Keratinocyte (primary cell): ENCODE data around the gene LITAFD. TPM values are rescaled to one million over a fixed set of nuclear protein-coding genes. Genes with fewer than 3 reads are reported as not detected.

Source experiments
- DNase-seq: peaks from one replicate; pipeline ENCODE4 v3.0.0-alpha.2; 2011; ENCODE audit warnings: low read depth, missing footprints, low spot score
- FAIRE-seq: peaks from 2 replicates; lab custom pipeline; 2011; peaks lifted over from hg19 to GRCh38; lab: Jason Lieb, UNC
- H2AFZ ChIP-seq: 2 replicates; pipeline ENCODE4 v1.6.0; 2012; ENCODE audit warnings: low read length, control low read depth, inconsistent platforms; ENCODE audit not compliant: control insufficient read depth
- H3K27ac ChIP-seq: 2 replicates; pipeline ENCODE4 v1.5.1; 2011; ENCODE audit warnings: low read length; ENCODE audit not compliant: control insufficient read depth, insufficient read depth
- H3K27me3 ChIP-seq: 3 replicates; pipeline ENCODE4 v1.6.0; 2011; ENCODE audit warnings: low read length; ENCODE audit not compliant: control insufficient read depth, insufficient read depth; ENCODE audit errors: extremely low read depth
- H3K36me3 ChIP-seq, 2 experiments: 2 replicates in 1 of 2; 3 replicates in 1 of 2; pipeline ENCODE4 v1.5.1; 2011; ENCODE audit warnings: low read length in 2 of 2, mild to moderate bottlenecking in 1 of 2; ENCODE audit not compliant: control insufficient read depth in 2 of 2, insufficient read depth in 2 of 2; ENCODE audit errors: extremely low read depth in 1 of 2
- H3K4me1 ChIP-seq: 3 replicates; pipeline ENCODE4 v1.5.1; 2011; ENCODE audit warnings: low read length; ENCODE audit not compliant: control insufficient read depth, insufficient read depth; ENCODE audit errors: extremely low read depth
- H3K4me2 ChIP-seq: 3 replicates; pipeline ENCODE4 v1.6.0; 2011; ENCODE audit warnings: low read depth, low read length; ENCODE audit not compliant: control insufficient read depth, insufficient read depth; ENCODE audit errors: extremely low read depth
- H3K4me3 ChIP-seq, 3 experiments: fragments of 200-600 bp in 1 of 3; sonication (generic) in 1 of 3; 2 replicates in 2 of 3; 3 replicates in 1 of 3; pipeline ENCODE4 v1.5.1; 2011 to 2016; ENCODE audit warnings: low read length in 3 of 3, mild to moderate bottlenecking in 3 of 3, control low read depth in 2 of 3, inconsistent platforms in 1 of 3, low read depth in 1 of 3, mixed read lengths in 1 of 3, mixed run types in 1 of 3, moderate library complexity in 1 of 3; ENCODE audit not compliant: control insufficient read depth in 2 of 3, insufficient read depth in 2 of 3; ENCODE audit errors: extremely low read depth in 1 of 3
- H3K79me2 ChIP-seq: 2 replicates; pipeline ENCODE4 v1.6.0; 2012; ENCODE audit warnings: low read length; ENCODE audit not compliant: control insufficient read depth, insufficient read depth
- H3K9ac ChIP-seq: 3 replicates; pipeline ENCODE4 v1.6.0; 2011; ENCODE audit warnings: low read length; ENCODE audit not compliant: control insufficient read depth, insufficient read depth; ENCODE audit errors: extremely low read depth
- H3K9me1 ChIP-seq: 3 replicates; pipeline ENCODE4 v1.6.0; 2011; ENCODE audit warnings: low read length; ENCODE audit not compliant: control insufficient read depth, insufficient read depth; ENCODE audit errors: extremely low read depth
- H3K9me3 ChIP-seq: 2 replicates; pipeline ENCODE4 v1.5.1; 2012; ENCODE audit warnings: low read depth, low read length; ENCODE audit not compliant: control insufficient read depth
- H4K20me1 ChIP-seq: 3 replicates; pipeline ENCODE4 v1.6.0; 2011; ENCODE audit warnings: low read length; ENCODE audit not compliant: control insufficient read depth, insufficient read depth; ENCODE audit errors: extremely low read depth
- EZH2 ChIP-seq: IDR thresholded peaks from one replicate; pipeline ENCODE4 v1.6.1; 2012; ENCODE audit warnings: inconsistent platforms, mild to moderate bottlenecking, low read length, moderate library complexity
- dilution Hi-C: fragments of 300-500 bp; cut with MboI; formaldehyde crosslinking; loops from one replicate; pipeline ENCODE4 v1.7.0; 2020; ENCODE audit warnings: low sequenced_read_pairs; ENCODE audit not compliant: extremely low pct_ligation_motif_present
- polyA plus RNA-seq, 5 experiments: library from polyadenylated mRNA; depleted of rRNA in 3 of 5; stranded (reverse) in 3 of 5; stranded (forward) in 1 of 5; unstranded in 1 of 5; fragments of >200 nt; gene quantifications; 1 replicate in 1 of 5; 2 replicates in 3 of 5; 3 replicates in 1 of 5; pipeline versions ENCODE4 v1.2.1 to v1.2.3, GENCODE V29; 2011 to 2012; ENCODE audit warnings: missing spikeins in 2 of 5, low read depth in 1 of 5, low replicate concordance in 1 of 5
- TF ChIP-seq, protein P1 (sequence below), 3 experiments: IDR thresholded peaks in 1 of 3; conservative IDR thresholded peaks in 1 of 3; optimal IDR thresholded peaks in 1 of 3; 2 replicates in 2 of 3; 3 replicates in 1 of 3; pipeline versions ENCODE3 to v1.5.1; 2011; ENCODE audit warnings: low read length in 3 of 3, mild to moderate bottlenecking in 3 of 3, moderate library complexity in 2 of 3, control low read depth in 1 of 3, inconsistent platforms in 1 of 3; ENCODE audit not compliant: insufficient read depth in 2 of 3; ENCODE audit errors: extremely low read depth in 1 of 3

LITAFD gene
- polyA plus RNA-seq, 1 donor (not counting 4 experiments of a cell fraction or from before 2014, with no cell fraction given), result not detected

DNA sequence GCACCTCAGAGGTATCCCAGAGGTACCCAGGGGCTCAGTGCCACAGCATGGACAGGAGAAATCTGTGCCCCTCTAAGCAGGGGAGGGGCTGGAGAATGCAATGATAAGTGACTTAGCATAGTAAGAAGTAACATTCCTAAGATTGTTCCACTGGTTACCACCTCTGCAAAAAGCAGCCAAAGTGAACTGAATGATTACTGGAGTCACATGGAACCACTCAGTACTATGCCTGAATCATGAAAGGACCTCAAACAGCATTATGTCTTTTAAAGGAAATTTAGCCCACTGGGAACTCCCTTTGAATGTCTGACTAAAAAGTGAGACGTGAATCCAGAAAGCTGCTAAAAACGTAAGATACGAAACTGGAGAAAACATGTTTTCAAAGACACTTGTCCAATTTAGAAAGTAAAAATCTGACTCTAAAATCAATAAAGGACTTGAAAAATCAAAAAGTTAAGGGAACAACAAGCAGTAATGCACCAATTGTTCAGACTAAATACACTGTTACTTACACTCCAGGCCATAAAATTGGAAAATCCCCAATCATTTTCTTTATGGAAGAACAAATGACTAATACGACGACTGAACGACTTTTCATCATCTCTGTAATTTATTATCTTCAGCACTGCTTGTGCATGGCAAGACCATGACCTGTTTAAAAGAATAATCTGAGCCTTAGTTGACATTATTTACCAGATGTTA, 38.6 kb downstream of the LITAFD start:
- no peak overlapping the region for H3K27ac ChIP-seq
- no peaks in the 10 kb centered on the region for H3K27me3 ChIP-seq
- DNase-seq (no peak), FAIRE-seq (no peak)
- H3K9ac ChIP-seq, result no peak overlapping the region
- dilution Hi-C loops, result no loop called here
- H3K4me1 ChIP-seq, result no peaks in the 10 kb centered on the region
- no peak overlapping the region for H2AFZ ChIP-seq
- no peak overlapping the region for H3K4me3 ChIP-seq
- no peaks in the 10 kb centered on the region for H3K9me3 ChIP-seq
- H3K79me2 ChIP-seq, result peaks cover 46% of the 10 kb centered on the region
- peaks cover 29 to 53% of the 10 kb centered on the region in 2 experiments for H3K36me3 ChIP-seq
- H4K20me1 ChIP-seq, result peaks cover 13% of the 10 kb centered on the region
- no peak for TF ChIP-seq EZH2
- TF ChIP-seq, protein P1, sequence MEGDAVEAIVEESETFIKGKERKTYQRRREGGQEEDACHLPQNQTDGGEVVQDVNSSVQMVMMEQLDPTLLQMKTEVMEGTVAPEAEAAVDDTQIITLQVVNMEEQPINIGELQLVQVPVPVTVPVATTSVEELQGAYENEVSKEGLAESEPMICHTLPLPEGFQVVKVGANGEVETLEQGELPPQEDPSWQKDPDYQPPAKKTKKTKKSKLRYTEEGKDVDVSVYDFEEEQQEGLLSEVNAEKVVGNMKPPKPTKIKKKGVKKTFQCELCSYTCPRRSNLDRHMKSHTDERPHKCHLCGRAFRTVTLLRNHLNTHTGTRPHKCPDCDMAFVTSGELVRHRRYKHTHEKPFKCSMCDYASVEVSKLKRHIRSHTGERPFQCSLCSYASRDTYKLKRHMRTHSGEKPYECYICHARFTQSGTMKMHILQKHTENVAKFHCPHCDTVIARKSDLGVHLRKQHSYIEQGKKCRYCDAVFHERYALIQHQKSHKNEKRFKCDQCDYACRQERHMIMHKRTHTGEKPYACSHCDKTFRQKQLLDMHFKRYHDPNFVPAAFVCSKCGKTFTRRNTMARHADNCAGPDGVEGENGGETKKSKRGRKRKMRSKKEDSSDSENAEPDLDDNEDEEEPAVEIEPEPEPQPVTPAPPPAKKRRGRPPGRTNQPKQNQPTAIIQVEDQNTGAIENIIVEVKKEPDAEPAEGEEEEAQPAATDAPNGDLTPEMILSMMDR (optimal IDR thresholded peaks at IDR 0.05 in 1 of 3, IDR thresholded peaks at IDR 0.05 in 1 of 3, conservative IDR thresholded peaks at IDR 0.05 in 1 of 3; ENCODE audit: extremely low read depth in 1 of 3, insufficient read depth in 2 of 3, low read length in 3 of 3), result no peak
- no peaks in the 10 kb centered on the region for H3K9me1 ChIP-seq
- no peak overlapping the region for H3K4me2 ChIP-seq

DNA sequence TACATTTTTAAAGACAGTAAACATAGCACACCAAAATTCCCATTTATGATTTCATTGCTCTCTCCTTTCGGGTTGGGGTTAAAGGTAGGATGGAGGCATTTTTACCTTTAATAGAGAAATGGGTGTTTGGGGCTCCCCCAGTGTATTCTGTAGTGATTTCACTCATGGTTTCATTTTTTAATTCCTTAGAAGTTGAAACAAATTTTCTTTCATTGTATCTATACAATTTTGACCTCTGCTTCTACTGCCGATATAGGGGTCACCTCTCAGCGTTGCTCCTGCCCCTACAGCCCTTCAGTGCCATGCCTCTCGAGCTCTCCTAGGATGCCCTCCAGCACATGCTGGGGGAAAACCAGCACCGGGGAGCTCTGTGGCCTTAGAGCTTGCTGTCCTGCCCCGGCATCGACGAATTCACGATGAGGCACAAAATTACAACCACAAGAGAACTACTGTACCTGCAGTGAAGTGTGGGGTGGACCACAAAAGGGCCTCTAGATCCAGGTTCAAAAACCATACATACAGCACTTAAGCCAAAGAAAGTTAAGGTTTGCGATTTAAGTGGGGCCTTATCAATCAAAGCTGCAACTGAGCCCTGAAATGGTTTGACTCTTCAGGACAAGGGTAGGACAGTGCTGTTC, 39.3 kb downstream of the LITAFD start:
- Histone ChIP-seq H3K36me3 (peaks cover 27 to 50% of the 10 kb centered on the region in 2 experiments), H3K9me3 (no peaks in the 10 kb centered on the region), H3K4me2 (no peak overlapping the region), H3K4me1 (no peaks in the 10 kb centered on the region), H3K27ac (no peak overlapping the region), H3K4me3 (no peak overlapping the region), H3K9me1 (no peaks in the 10 kb centered on the region), H4K20me1 (peaks cover 13% of the 10 kb centered on the region), H3K27me3 (no peaks in the 10 kb centered on the region), H3K79me2 (peaks cover 48% of the 10 kb centered on the region), H3K9ac (no peak overlapping the region), H2AFZ (no peak overlapping the region)
- no peak for FAIRE-seq
- dilution Hi-C loops, result no loop called here
- no peak for TF ChIP-seq EZH2
- TF ChIP-seq, protein P1 (optimal IDR thresholded peaks at IDR 0.05 in 1 of 3, IDR thresholded peaks at IDR 0.05 in 1 of 3, conservative IDR thresholded peaks at IDR 0.05 in 1 of 3; ENCODE audit: extremely low read depth in 1 of 3, insufficient read depth in 2 of 3, low read length in 3 of 3), result no peak
- no peak for DNase-seq
